ENCODE results near the gene PIK3R5.

DNA sequence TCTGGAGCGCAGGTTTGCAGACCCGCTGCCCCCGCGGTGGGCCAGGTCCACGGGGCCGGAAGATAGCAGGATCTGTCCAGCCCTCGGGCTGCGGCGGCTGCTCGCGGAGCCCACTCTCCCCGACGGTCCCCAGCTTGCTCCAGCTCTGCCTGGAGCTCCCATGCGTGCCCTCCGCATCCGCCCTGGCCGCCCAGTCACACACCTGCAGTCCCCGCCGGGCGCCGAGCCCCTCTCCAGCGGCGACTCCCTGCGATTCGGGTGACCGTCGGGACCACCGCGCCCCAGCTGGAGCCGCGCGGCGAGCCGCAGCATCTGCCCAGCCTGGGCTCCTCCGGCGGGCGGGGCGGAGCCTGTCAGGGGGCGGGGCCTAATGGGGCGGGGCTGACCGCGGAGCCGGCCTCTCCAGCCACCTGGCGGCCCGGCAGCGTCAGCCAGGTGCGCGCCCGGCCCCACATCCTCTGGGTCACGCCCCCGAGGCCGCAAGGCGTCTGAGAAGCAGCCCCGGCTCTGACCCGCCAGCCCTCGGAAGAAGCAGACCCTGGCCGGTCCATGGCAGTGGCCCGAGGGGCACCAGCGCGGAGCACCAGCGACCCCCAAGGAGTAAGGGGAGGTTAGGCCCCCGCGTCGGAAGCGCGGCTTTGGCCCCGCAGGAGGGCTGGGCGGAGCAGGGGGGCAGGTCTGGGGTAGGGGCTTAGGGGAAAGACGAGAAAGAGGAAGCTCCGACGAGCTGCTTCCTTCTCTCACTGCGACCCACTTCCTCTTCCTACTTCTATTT, at the start of gene PIK3R5:
- no peak for TF ChIP-seq CTCF (IDR thresholded peaks at IDR 0.05 in 2 of 3, conservative IDR thresholded peaks at IDR 0.05 in 1 of 3; ENCODE audit: borderline replicate concordance in 1 of 3, insufficient read depth in 1 of 3, low read depth in 2 of 3, low read length in 2 of 3)
- TF ChIP-seq REST (IDR thresholded peaks at IDR 0.05; ENCODE audit: low read depth): no peak
- no peak for TF ChIP-seq POLR2AphosphoS5 (IDR thresholded peaks at IDR 0.05; ENCODE audit: low read depth, low read length)
- TF ChIP-seq ZFX (IDR thresholded peaks at IDR 0.05): no peak

All from HCT116 (cell line).